Left ventricle myocardium inferior (tissue), 1 donor: ENCODE results near the gene LAMC1. TPM values are rescaled to one million over a fixed set of nuclear protein-coding genes. Genes with fewer than 3 reads are reported as not detected.

Experiments
- DNase-seq: peaks from one replicate; pipeline ENCODE4 v3.0.0-alpha.2; 2020
- H3K27ac ChIP-seq: fragments of 200-600 bp; replicated peaks from 2 replicates; pipeline ENCODE4 v1.8.0; 2021
- H3K27me3 ChIP-seq: fragments of 200-600 bp; 2 replicates; pipeline ENCODE4 v1.8.0; 2021; ENCODE audit warnings: low read depth
- H3K36me3 ChIP-seq: fragments of 200-600 bp; 2 replicates; pipeline ENCODE4 v1.8.0; 2021
- H3K4me1 ChIP-seq: fragments of 200-600 bp; 2 replicates; pipeline ENCODE4 v1.8.0; 2021
- H3K4me3 ChIP-seq: fragments of 200-600 bp; 2 replicates; pipeline ENCODE4 v1.8.0; 2021; ENCODE audit warnings: mild to moderate bottlenecking, moderate library complexity
- H3K9me3 ChIP-seq: fragments of 200-600 bp; replicated peaks from 2 replicates; pipeline ENCODE4 v1.8.0; 2021
- CTCF ChIP-seq: fragments of 200-600 bp; IDR thresholded peaks from 2 replicates; pipeline ENCODE4 v1.8.0; 2021; ENCODE audit warnings: antibody characterized with exemption, mild to moderate bottlenecking, borderline replicate concordance
- intact Hi-C: fragments of 100-400 bp; cut with micrococcal nuclease; formaldehyde crosslinking; loops from one replicate; pipeline ENCODE4 v1.11.0; 2022
- total RNA-seq: library from RNA; stranded (reverse); fragmentation: NEBNext Ultra II Directional; extraction: Animal tissue kit (Norgen Biotek cat#: 25700); gene quantifications from one replicate; pipeline ENCODE4 v1.2.1, GENCODE V29; 2021
- donor health status: DM: no; HTN: yes; CAD: no; lungs with severe emphysema.

Gene LAMC1
- total RNA-seq, 1 donor from 2014 or later, result 84.1 TPM

GRCh38 chr1:183178545-183178944 lies 155.3 kb downstream of the LAMC1 start:
- H3K36me3 ChIP-seq, result no peaks in the 10 kb centered on the region
- intact Hi-C loops, result no loop called here
- peaks cover 49% of the 10 kb centered on the region for H3K4me1 ChIP-seq
- H3K4me3 ChIP-seq, result no peak overlapping the region
- no peak for DNase-seq
- TF ChIP-seq CTCF, result no peak
- no peaks in the 10 kb centered on the region for H3K27me3 ChIP-seq
- H3K27ac ChIP-seq, result peak overlapping the region; percentile 81
- no peaks in the 10 kb centered on the region for H3K9me3 ChIP-seq

- H3K27ac ChIP-seq, result peak overlapping the region; percentile 81
- H3K9me3 ChIP-seq, result no peaks in the 10 kb centered on the region
- TF ChIP-seq CTCF, result no peak
- H3K36me3 ChIP-seq, result no peaks in the 10 kb centered on the region
- intact Hi-C loops, result no loop called here
- DNase-seq, result no peak
- H3K4me1 ChIP-seq, result peaks cover 46% of the 10 kb centered on the region
- H3K4me3 ChIP-seq, result no peak overlapping the region
- H3K27me3 ChIP-seq, result no peaks in the 10 kb centered on the region
These were observed 155.8 kb downstream of the LAMC1 start for GRCh38 chr1:183179033-183179432.

- DNase-seq, result no peak
- no peak for TF ChIP-seq CTCF
- Histone ChIP-seq H3K36me3 (no peaks in the 10 kb centered on the region), H3K27me3 (no peaks in the 10 kb centered on the region), H3K9me3 (no peaks in the 10 kb centered on the region), H3K27ac (peak overlapping the region; percentile 81), H3K4me1 (peaks cover 40% of the 10 kb centered on the region), H3K4me3 (peak overlapping the region; percentile 1)
- intact Hi-C loops, result no loop called here
These were observed 157.0 kb downstream of the LAMC1 start for GRCh38 chr1:183180218-183180617.

- H3K4me1 ChIP-seq, result peaks cover 40% of the 10 kb centered on the region
- H3K27me3 ChIP-seq, result no peaks in the 10 kb centered on the region
- intact Hi-C loops, result no loop called here
- no peak for TF ChIP-seq CTCF
- H3K36me3 ChIP-seq, result no peaks in the 10 kb centered on the region
- peak; percentile 43 for DNase-seq
- no peak overlapping the region for H3K4me3 ChIP-seq
- H3K27ac ChIP-seq, result peak overlapping the region; percentile 81
- no peaks in the 10 kb centered on the region for H3K9me3 ChIP-seq
These were observed 157.4 kb downstream of the LAMC1 start for GRCh38 chr1:183180634-183181056.

GRCh38 chr1:183185941-183186490 lies 162.8 kb downstream of the LAMC1 start, which contains the start of gene LAMC2:
Gene LAMC2, plus strand, starts transcription at chr1:183186264. Its CDS starts 89 bp downstream, at chr1:183186353.
- Histone ChIP-seq H3K4me3 (peak within 1 kb of the TSS; percentile 49), H3K27ac (no peak within 1 kb of the TSS), H3K9me3 (no peaks in the 10 kb centered on the region), H3K27me3 (no peaks in the 10 kb centered on the region), H3K36me3 (no peaks in the 10 kb centered on the region), H3K4me1 (peaks cover 5% of the 10 kb centered on the region)
- intact Hi-C loops, result no loop called here
- no peak for DNase-seq
- TF ChIP-seq CTCF, result peak; percentile 35
